Hippocampal formation (tissue), 2 donors: Measurements from ENCODE around the gene PAK6.

Source experiments
- DNase-seq, 2 donors: peaks; one replicate each; lab custom pipeline; 2025; lab: John Stamatoyannopoulos, UW

PAK6 gene

DNA sequence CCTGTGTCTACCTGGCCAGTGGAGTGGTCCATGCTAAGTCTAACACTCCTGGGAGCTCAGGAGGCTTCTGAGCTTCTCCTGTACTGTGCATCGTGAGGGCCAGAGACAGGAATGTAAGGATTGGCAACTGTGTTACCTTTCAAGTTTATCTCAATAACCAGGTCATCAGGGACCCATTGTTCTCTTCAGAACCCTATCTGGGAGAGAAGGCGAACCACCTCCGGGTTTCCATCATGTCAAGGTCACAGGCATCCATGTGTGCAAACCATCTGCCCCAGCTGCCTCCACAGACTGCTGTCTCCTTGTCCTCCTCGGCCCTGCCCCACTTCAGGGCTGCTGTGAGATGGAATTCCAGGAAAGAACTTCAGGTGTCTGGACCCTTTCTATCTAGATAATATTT is 38.1 kb downstream of the PAK6 start:
- no peak for DNase-seq

GRCh38 chr15:40277471-40277870 is 38.6 kb downstream of the PAK6 start:
- no peak for DNase-seq

DNA sequence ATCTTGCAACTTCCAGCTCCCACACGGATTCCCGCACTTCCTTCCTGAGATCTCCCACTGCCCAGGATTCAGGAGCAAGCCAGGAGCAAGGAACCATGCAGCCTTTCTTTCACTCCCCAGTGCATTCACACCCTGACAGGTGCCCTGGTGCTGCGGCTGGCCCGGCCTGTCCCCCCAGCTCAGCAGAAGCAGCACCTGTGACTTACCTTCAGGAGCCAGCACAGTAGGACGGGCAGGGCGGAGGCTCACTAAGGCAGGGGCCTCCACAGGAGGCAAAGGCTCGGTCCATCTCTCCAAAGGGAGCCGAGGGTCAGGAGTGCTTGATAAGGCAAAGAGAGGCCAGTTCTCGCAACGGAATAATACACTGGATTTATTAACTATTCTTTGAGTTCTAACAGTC is 39.2 kb downstream of the PAK6 start:
- DNase-seq, result no peak

DNA sequence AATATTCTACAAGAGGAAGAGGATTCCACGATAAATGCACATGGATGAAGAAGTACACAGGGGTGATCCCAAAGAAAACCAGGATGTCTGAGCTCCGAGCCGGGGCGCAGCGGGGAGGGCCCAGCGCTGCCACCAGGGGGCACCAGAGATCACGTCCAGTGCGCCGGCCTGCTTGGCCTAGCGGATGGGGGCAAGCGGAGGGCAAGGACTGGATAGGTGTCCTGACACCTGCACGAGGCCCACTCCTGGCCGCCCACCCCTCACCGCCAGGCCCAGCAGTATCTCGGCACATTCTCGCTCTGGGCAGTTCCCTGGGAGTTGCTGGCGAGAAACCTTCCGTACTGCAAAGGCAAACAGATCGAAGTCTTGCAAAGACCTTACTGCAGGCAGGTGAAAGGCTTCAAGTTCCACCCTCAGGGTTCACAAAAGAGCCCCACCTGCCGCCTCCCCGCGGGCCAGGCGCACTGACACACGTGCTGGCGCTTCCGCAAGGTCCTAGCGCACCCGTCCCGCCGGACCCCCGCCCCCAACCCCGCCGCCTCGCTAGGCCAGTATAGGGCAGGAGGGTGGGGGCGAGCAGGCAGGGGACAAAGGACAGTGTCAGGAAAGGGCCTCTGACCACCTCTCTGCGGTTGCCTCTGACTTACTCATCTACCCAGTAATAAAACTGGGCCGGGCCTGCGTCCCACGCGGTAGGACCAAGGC is 40.7 kb downstream of the PAK6 start:
- DNase-seq, result peak; percentile 15 to 34

DNA sequence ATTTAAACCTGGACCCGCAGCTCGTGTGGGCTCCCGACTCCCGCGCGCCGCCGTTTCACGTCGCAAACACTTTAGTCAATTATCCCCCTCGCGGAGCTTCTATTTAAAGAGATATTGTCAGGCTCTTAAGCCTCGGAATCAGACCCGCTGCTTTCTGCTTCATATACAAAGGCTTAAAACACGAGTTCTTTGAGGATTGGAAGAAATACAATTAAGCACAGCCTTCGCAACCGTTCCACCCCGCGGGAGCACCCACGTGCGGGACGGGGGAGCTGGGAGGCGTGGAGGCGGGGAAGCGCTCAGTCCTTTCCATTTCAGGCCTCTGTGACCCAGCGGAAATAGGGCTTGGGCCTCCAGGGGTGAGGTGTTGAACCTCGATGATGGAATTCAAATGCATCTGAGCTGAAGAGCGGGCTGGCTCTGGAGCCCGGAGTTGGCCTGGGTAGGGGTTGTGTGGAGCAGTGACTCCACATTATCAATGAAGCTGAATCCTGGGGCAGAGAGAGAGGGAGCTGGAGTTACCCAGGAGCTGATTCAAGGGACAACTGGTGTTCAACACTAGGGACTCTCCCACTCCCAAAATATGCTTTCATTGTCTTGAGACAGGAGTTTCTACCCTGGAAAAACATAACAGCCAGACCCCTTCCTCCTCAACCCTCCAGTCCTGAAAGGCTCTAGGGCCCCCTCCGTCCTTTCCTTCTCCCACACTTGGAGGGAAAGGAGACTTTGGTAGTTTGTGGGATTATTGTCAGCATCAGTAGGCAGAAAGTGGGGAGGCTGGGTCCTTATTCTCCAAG is 41.6 kb downstream of the PAK6 start:
- DNase-seq, result no peak

GRCh38 chr15:40281057-40281800 is 42.4 kb downstream of the PAK6 start:
- DNase-seq, result no peak

- DNase-seq, result no peak
These were observed 42.9 kb downstream of the PAK6 start for GRCh38 chr15:40281801-40282146.

GRCh38 chr15:40282147-40282868 is 43.4 kb downstream of the PAK6 start:
- DNase-seq, result no peak

GRCh38 chr15:40282869-40283614 is 44.2 kb downstream of the PAK6 start, which contains the start of gene ANKRD63:
TSS of gene ANKRD63 (minus strand) at chr15:40283064. CDS start at chr15:40282586, 478 bp downstream.
- no peak for DNase-seq

DNA sequence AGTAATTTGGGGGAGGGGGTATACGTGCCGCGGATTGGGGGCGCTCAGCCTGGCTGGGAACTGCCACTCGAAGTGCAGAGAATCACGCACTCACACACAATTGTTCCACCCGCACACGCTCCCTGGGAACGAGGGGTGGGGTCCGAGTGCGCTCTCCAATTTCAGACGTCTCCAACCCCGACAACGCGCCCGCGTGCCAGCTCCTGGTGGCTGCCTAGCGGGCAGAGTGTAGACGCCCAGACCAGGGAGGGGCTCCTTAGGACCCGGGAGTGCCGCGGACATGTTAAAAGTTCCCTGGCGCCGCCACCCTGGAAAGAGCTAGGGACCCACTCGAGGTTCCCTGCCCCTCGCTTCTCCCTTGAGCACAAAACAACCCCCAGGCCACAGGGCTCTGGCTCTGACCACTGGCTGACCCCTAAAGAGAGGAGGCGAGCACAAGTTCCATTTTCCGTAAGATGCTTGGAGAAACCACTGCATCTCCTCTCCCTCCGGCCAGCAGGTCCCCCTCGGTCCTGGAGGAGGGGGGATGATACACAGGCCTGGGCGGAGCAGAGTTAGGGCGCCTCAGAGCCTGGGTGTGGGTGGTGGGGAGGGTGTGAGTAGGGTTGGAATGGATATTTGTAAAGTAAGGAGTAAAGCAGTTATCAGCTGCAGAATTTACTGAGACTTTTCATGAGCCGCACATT is 44.9 kb downstream of the PAK6 start:
- no peak for DNase-seq

GRCh38 chr15:40285151-40285550 is 46.3 kb downstream of the PAK6 start:
- DNase-seq, result no peak

DNA sequence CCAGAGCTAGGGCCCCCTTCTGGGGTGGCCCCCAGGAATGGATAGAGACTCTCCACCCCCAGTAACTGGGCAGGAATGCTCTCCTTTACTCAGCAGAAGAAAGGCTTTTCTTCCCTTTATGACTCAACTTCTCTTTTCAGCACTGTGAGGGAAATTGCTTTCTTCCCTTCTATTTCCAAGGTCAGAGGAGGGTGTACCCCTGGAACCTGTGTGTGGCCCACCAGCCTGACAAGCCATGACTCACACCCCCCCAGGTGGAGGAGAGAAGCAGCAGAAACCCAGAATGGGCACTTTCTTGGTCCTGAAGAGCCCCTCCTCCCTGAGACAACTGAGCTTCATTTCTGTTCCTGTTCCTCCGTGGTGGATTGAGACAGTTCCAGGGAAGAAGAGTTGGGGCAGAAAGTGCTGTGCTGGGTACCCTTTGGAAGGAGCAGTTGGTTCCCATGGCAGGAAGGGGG is 46.7 kb downstream of the PAK6 start:
- DNase-seq, result no peak

DNA sequence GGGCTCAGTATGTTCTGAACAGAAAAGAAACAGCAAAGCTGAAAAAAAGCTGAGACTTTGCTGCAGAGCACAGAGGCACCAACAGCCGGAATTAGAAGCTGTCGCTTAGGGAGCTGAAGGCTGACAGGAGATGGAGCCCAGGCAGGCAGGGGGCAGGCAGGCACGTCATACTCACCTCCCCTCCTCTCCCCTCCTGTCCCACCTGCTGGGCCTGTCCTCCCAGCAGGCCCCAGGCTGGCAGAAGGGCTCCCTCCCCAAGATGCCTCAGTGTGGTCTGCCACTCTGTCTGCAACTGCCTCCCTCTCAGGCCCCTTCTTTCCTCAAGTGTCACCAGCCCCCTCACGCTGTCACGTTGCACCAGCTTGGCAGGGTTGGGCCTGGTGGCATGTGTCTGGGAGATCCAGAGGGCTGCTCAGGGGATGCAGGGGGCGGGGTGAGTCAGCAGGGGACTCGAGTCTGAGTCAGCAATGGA is 47.2 kb downstream of the PAK6 start:
- no peak for DNase-seq

DNA sequence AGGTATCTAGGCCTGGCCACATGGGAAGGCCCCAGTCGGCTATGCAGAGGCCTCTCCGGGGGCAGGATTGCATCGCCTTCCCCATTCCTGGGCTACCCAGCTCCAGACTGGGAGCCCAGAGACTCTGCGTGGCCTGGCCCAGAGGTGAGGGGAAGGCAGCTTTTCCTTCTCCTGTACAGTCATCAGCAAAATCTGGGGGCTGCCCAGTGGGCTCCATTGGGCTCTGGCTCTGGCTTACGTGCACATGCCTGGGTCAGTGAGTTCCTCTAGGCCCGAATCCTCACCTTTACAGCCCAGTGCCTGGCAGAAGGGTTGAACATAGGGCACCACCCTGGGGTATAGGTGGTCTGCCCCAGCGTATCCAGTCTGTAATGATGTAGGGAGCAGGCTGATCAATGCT is 47.9 kb downstream of the PAK6 start:
- no peak for DNase-seq

- no peak for DNase-seq
These were observed 48.6 kb downstream of the PAK6 start for GRCh38 chr15:40287505-40287904.

GRCh38 chr15:40287968-40288367 is 49.1 kb downstream of the PAK6 start:
- no peak for DNase-seq

DNA sequence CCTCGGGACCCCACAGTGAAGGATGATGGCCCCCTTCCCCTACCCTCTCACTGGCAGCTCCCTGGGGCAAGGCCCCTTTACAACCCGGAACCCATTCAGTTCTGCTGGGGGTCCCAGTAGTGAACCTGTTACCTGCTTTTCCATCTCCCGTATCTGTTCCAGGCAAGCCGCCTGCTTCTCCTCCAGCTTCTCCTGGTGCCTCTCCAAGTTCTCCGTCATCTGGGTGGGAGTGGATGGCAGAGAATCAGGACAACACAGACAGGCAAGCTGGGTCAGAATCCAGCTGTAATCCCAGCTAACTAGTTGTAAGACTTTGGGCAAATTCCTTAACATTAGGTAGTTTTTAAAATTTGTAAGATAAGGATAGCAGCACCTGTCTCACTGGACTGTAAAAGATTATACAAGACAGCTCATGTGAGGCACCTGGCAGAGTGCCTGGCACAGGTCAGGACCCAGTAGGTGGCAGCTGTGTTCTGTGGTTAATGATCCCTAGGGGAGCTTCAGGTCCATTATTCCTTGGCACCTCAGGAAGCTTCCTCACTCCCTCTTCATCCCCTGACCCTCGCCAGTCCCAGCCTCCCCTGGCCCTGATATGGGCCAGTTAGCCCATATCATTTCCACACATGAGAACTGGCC is 50.4 kb downstream of the PAK6 start:
- no peak for DNase-seq

DNA sequence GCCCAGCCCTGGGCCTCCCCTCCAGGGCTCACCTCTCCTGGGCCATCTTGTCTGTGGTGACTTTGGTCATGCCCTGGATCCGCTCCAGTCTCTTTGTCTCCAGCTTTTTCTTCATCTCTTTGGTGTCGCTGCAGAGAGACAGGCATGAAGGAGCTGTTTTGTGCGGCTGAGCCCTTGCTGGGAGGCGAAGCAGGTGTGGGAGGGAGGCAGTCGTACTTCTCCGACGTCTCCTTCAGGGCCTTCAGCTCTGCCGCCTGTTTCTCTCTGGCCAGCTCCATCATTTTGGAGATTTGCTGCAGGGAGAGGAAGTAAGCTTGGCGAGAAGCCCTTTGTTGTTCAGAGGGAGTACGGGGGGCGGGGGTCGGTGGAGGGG is 51.7 kb downstream of the PAK6 start:
- no peak for DNase-seq

GRCh38 chr15:40290918-40291574 is 52.2 kb downstream of the PAK6 start:
- DNase-seq, result no peak

DNA sequence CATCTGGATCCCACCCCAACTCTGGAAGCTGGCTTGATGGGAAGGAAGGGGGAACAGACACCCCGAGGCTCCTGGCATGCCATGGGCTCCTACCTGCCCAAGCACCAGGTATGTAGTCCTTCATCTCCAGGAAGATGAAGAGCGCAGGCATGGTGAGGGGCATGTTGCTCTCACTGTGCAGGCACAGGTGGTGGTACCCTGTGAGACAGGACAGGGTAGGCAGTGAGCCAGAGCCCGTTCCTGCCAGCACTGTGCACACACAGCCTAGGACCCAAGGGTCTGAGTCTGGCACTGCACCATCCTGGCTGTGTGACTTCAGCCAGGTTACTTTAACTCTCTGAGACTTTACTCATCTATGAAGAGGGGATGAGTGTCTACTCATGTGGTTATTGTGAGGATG is 53.4 kb downstream of the PAK6 start:
- DNase-seq, result no peak
